MM.1S (cell line): ENCODE data around the gene PAK4.
"Not testable (repeated sequence)": the region's sequence is repeated elsewhere in the genome, so short reads cannot be mapped to it uniquely, and the experiment has no call there.

ENCODE experiments used
- DNase-seq: peaks from one replicate; pipeline ENCODE4 v3.0.0-alpha.2; 2015
- H2AFZ ChIP-seq: fragments of 300-600 bp; sonication (generic); 2 replicates; pipeline ENCODE4 v1.6.0; 2016; ENCODE audit warnings: antibody characterized with exemption, low read length
- H3F3A ChIP-seq: fragments of 300-600 bp; sonication (generic); 2 replicates; pipeline ENCODE4 v1.6.1; 2016; ENCODE audit warnings: mild to moderate bottlenecking, antibody characterized with exemption, low read length, moderate library complexity, mixed read lengths; ENCODE audit not compliant: insufficient read depth
- H3K27ac ChIP-seq: fragments of 300-600 bp; sonication (generic); 2 replicates; pipeline ENCODE4 v1.5.1; 2016; ENCODE audit warnings: mild to moderate bottlenecking, low read length
- H3K27me3 ChIP-seq: fragments of 300-600 bp; sonication (generic); replicated peaks from 2 replicates; pipeline ENCODE4 v1.6.0; 2016; ENCODE audit warnings: low read length; ENCODE audit not compliant: insufficient read depth
- H3K36me3 ChIP-seq: fragments of 300-600 bp; sonication (generic); replicated peaks from 2 replicates; pipeline ENCODE4 v1.6.1; 2016; ENCODE audit warnings: mild to moderate bottlenecking, low read length, mixed read lengths; ENCODE audit not compliant: insufficient read depth
- H3K4me1 ChIP-seq: fragments of 300-600 bp; sonication (generic); 2 replicates; pipeline ENCODE4 v1.6.1; 2016; ENCODE audit warnings: low read length, mixed read lengths
- H3K4me2 ChIP-seq: fragments of 300-600 bp; sonication (generic); 2 replicates; pipeline ENCODE4 v1.6.0; 2016; ENCODE audit warnings: low read depth, low read length
- H3K4me3 ChIP-seq: fragments of 300-600 bp; sonication (generic); 2 replicates; pipeline ENCODE4 v1.5.1; 2016; ENCODE audit warnings: low read length, mixed read lengths
- H3K79me2 ChIP-seq: fragments of 300-600 bp; sonication (generic); 2 replicates; pipeline ENCODE4 v1.6.1; 2016; ENCODE audit warnings: mixed run types, low read length, mixed read lengths
- H3K9ac ChIP-seq: fragments of 300-600 bp; sonication (generic); 2 replicates; pipeline ENCODE4 v1.6.1; 2016; ENCODE audit warnings: low read length, mixed read lengths
- H3K9me2 ChIP-seq: fragments of 300-600 bp; sonication (generic); replicated peaks from 2 replicates; pipeline ENCODE4 v1.6.1; 2016; ENCODE audit warnings: mild to moderate bottlenecking, low read length, mixed read lengths; ENCODE audit not compliant: insufficient read depth
- H3K9me3 ChIP-seq: fragments of 300-600 bp; sonication (generic); replicated peaks from 2 replicates; pipeline ENCODE4 v1.6.1; 2016; ENCODE audit warnings: mild to moderate bottlenecking, low read length, mixed read lengths; ENCODE audit not compliant: insufficient read depth
- H4K20me1 ChIP-seq: fragments of 300-600 bp; sonication (generic); 2 replicates; pipeline ENCODE4 v1.6.1; 2016; ENCODE audit warnings: mild to moderate bottlenecking, low read length, moderate library complexity, mixed read lengths; ENCODE audit not compliant: insufficient read depth
- CTCF ChIP-seq: fragments of 300-600 bp; sonication (generic); IDR thresholded peaks from 2 replicates; pipeline ENCODE4 v1.5.1; 2016; ENCODE audit warnings: antibody characterized with exemption, low read length, mixed read lengths
- EZH2 ChIP-seq: fragments of 300-600 bp; sonication (generic); optimal IDR thresholded peaks from 2 replicates; pipeline ENCODE3; 2017; ENCODE audit warnings: low read depth, mild to moderate bottlenecking, antibody characterized with exemption, low read length, mixed read lengths
- EZH2phosphoT487 ChIP-seq: fragments of 300-600 bp; sonication (generic); IDR thresholded peaks from 2 replicates; pipeline ENCODE4 v1.6.1; 2018; ENCODE audit warnings: antibody characterized with exemption, low read length

PAK4 gene

GRCh38 chr19:39085392-39085791 lies 40.2 kb upstream of the PAK4 start:
- H3K27me3 ChIP-seq, result peaks cover 81% of the 10 kb centered on the region
- no peak overlapping the region for H3K9ac ChIP-seq
- no peak overlapping the region for H3K4me2 ChIP-seq
- H3K4me3 ChIP-seq, result no peak overlapping the region
- H3K36me3 ChIP-seq, result no peaks in the 10 kb centered on the region
- no peaks in the 10 kb centered on the region for H3K9me3 ChIP-seq
- no peaks in the 10 kb centered on the region for H3K4me1 ChIP-seq
- H3F3A ChIP-seq, result no peaks in the 10 kb centered on the region
- DNase-seq, result no peak
- no peaks in the 10 kb centered on the region for H4K20me1 ChIP-seq
- no peak for TF ChIP-seq EZH2
- no peaks in the 10 kb centered on the region for H3K79me2 ChIP-seq
- H2AFZ ChIP-seq, result no peak overlapping the region
- no peak overlapping the region for H3K27ac ChIP-seq
- no peaks in the 10 kb centered on the region for H3K9me2 ChIP-seq

GRCh38 chr19:39086386-39086785 lies 39.2 kb upstream of the PAK4 start:
- TF ChIP-seq EZH2phosphoT487, result no peak
- TF ChIP-seq CTCF, result no peak
- no peak for TF ChIP-seq EZH2
- H3K79me2 ChIP-seq, result no peaks in the 10 kb centered on the region
- no peak overlapping the region for H3K4me3 ChIP-seq
- no peaks in the 10 kb centered on the region for H3F3A ChIP-seq
- no peak for DNase-seq
- no peak overlapping the region for H3K9ac ChIP-seq
- H3K27me3 ChIP-seq, result peaks cover 81% of the 10 kb centered on the region
- H3K27ac ChIP-seq, result no peak overlapping the region
- no peaks in the 10 kb centered on the region for H3K36me3 ChIP-seq
- no peaks in the 10 kb centered on the region for H3K9me3 ChIP-seq
- H3K4me2 ChIP-seq, result no peak overlapping the region
- no peaks in the 10 kb centered on the region for H3K9me2 ChIP-seq
- no peak overlapping the region for H2AFZ ChIP-seq
- H4K20me1 ChIP-seq, result no peaks in the 10 kb centered on the region
- no peaks in the 10 kb centered on the region for H3K4me1 ChIP-seq

- no peaks in the 10 kb centered on the region for H3K9me2 ChIP-seq
- TF ChIP-seq EZH2phosphoT487 (no peak), EZH2 (no peak), CTCF (no peak)
- H3K36me3 ChIP-seq, result no peaks in the 10 kb centered on the region
- no peaks in the 10 kb centered on the region for H4K20me1 ChIP-seq
- DNase-seq, result no peak
- H3K79me2 ChIP-seq, result no peaks in the 10 kb centered on the region
- no peaks in the 10 kb centered on the region for H3K9me3 ChIP-seq
- no peak overlapping the region for H3K4me3 ChIP-seq
- no peak overlapping the region for H3K4me2 ChIP-seq
- no peak overlapping the region for H3K27ac ChIP-seq
- no peak overlapping the region for H3K9ac ChIP-seq
- no peaks in the 10 kb centered on the region for H3K4me1 ChIP-seq
- H3F3A ChIP-seq, result no peaks in the 10 kb centered on the region
- H3K27me3 ChIP-seq, result peaks cover 80% of the 10 kb centered on the region
- no peak overlapping the region for H2AFZ ChIP-seq
Observed at GRCh38 chr19:39087907-39088686, 37.5 kb upstream of the PAK4 start.

GRCh38 chr19:39090016-39090415 lies 35.6 kb upstream of the PAK4 start:
- H2AFZ ChIP-seq, DNase-seq, H3K9me3 ChIP-seq, H3K4me1 ChIP-seq, H3K4me2 ChIP-seq, H3K9ac ChIP-seq, H3K9me2 ChIP-seq, H3K27ac ChIP-seq, H3K4me3 ChIP-seq, H3K36me3 ChIP-seq, H3K79me2 ChIP-seq, H4K20me1 ChIP-seq, H3F3A ChIP-seq: not testable (repeated sequence)
- H3K27me3 ChIP-seq, result peaks cover 79% of the 10 kb centered on the region
